ENCODE results near the gene PDSS2. TPM values are rescaled to one million over a fixed set of nuclear protein-coding genes. Genes with fewer than 3 reads are reported as not detected.

PDSS2 gene
- total and polyA plus RNA-seq, 11 donors: 7.2 to 24.4 (median 14.4) TPM

- DNase-seq (no peak), ATAC-seq (no peak)
- peaks cover 0 to 4% (median 0%) of the 10 kb centered on the region in 12 donors for H3K4me1 ChIP-seq
- peaks cover 0 to 23% (median 11%) of the 10 kb centered on the region in 12 donors for H3K9me3 ChIP-seq
- H3K27me3 ChIP-seq: no peaks in the 10 kb centered on the region
- no peak overlapping the region for H3K27ac ChIP-seq
- 86 to 91% (median 89%) methylated on average over 7 of the region's 7 CpGs for WGBS, 4 donors
- no peak overlapping the region for H3K4me3 ChIP-seq
- no peak for TF ChIP-seq CTCF (IDR thresholded peaks at IDR 0.05)
- no peak for TF ChIP-seq POLR2A (IDR thresholded peaks at IDR 0.05)
- H3K36me3 ChIP-seq: no peaks in the 10 kb centered on the region
- intact Hi-C loops (cut with DNase I): no loop called here
These were observed 15.6 kb downstream of the PDSS2 start for GRCh38 chr6:107443608-107444267.

- Histone ChIP-seq H3K36me3 (no peaks in the 10 kb centered on the region), H3K27me3 (no peaks in the 10 kb centered on the region), H3K9me3 (peaks cover 0 to 16% (median 9%) of the 10 kb centered on the region in 12 donors), H3K4me3 (no peak overlapping the region), H3K27ac (no peak overlapping the region), H3K4me1 (peaks cover 0 to 4% (median 0%) of the 10 kb centered on the region in 12 donors)
- ATAC-seq (no peak), DNase-seq (no peak)
- intact Hi-C loops (cut with DNase I): no loop called here
- no peak for TF ChIP-seq CTCF (IDR thresholded peaks at IDR 0.05)
- no peak for TF ChIP-seq POLR2A (IDR thresholded peaks at IDR 0.05)
- WGBS, 4 donors: 82 to 90% (median 85%) methylated on average over 2 of the region's 2 CpGs
These were observed 16.3 kb downstream of the PDSS2 start for GRCh38 chr6:107442938-107443607.

- Histone ChIP-seq H3K4me1 (peaks cover 0 to 6% (median 0%) of the 10 kb centered on the region in 12 donors), H3K4me3 (no peak overlapping the region), H3K27ac (no peak overlapping the region), H3K9me3 (peaks cover 0 to 4% (median 0%) of the 10 kb centered on the region in 12 donors), H3K27me3 (no peaks in the 10 kb centered on the region), H3K36me3 (no peaks in the 10 kb centered on the region)
- intact Hi-C loops (cut with DNase I): no loop called here
- ATAC-seq (no peak), DNase-seq (no peak)
- WGBS, 4 donors: 83 to 100% (median 98%) methylated on average over 1 of the region's 1 CpG
- TF ChIP-seq CTCF (IDR thresholded peaks at IDR 0.05) (no peak), POLR2A (IDR thresholded peaks at IDR 0.05) (no peak)
These were observed 17.7 kb downstream of the PDSS2 start for GRCh38 chr6:107441682-107442081.

GRCh38 chr6:107440936-107441335 lies 18.4 kb downstream of the PDSS2 start:
- no peak for DNase-seq
- Histone ChIP-seq H3K4me3 (no peak overlapping the region), H3K9me3 (no peaks in the 10 kb centered on the region), H3K36me3 (no peaks in the 10 kb centered on the region), H3K27me3 (no peaks in the 10 kb centered on the region), H3K27ac (no peak overlapping the region), H3K4me1 (peaks cover 0 to 9% (median 2%) of the 10 kb centered on the region in 12 donors)
- TF ChIP-seq POLR2A (IDR thresholded peaks at IDR 0.05): no peak
- no peak for TF ChIP-seq CTCF (IDR thresholded peaks at IDR 0.05)
- intact Hi-C loops (cut with DNase I): no loop called here
- ATAC-seq: no peak

Measured in heart left ventricle (tissue), 16 donors.